H1 (cell line): Measurements from ENCODE around the gene GNAO1. TPM values are rescaled to one million over a fixed set of nuclear protein-coding genes. Genes with fewer than 3 reads are reported as not detected.

Experiments
- CTCF ChIA-PET: fragments of 300-600 bp; sonication (Branson Sonifier 250); formaldehyde crosslinking; loops from one replicate; lab custom pipeline; 2021; ENCODE audit not compliant: partially characterized antibody; lab: Charles Lee
- POLR2A ChIA-PET: fragments of 300-600 bp; sonication (Branson Sonifier 250); formaldehyde crosslinking; loops from one replicate; lab custom pipeline; 2021; ENCODE audit warnings: inconsistent platforms; ENCODE audit not compliant: partially characterized antibody; lab: Charles Lee
- DNase-seq, 2 experiments: peaks; one replicate each; pipeline versions ENCODE4 v3.0.0 to v3.0.0-alpha.2; 2010 to 2022; ENCODE audit warnings: low spot score in 2 of 2, low read depth in 1 of 2, mixed read lengths in 1 of 2
- FAIRE-seq: peaks from 2 replicates; lab custom pipeline; 2011; peaks lifted over from hg19 to GRCh38; lab: Jason Lieb, UNC
- H2AFZ ChIP-seq: 2 replicates; pipeline ENCODE4 v1.8.1; 2012; ENCODE audit warnings: low read length, inconsistent platforms
- H2AK5ac ChIP-seq: 2 replicates; pipeline ENCODE4 v1.6.1; 2013; ENCODE audit warnings: low read depth, low read length
- H2BK120ac ChIP-seq: replicated peaks from 2 replicates; pipeline ENCODE3; 2013; ENCODE audit warnings: low read depth, low read length, inconsistent platforms
- H2BK12ac ChIP-seq: 2 replicates; pipeline ENCODE4 v1.6.1; 2013; ENCODE audit warnings: low read depth, low read length
- H2BK15ac ChIP-seq: 2 replicates; pipeline ENCODE4 v1.6.1; 2013; ENCODE audit warnings: low read length
- H2BK20ac ChIP-seq: 2 replicates; pipeline ENCODE4 v1.6.1; 2013; ENCODE audit warnings: low read length
- H2BK5ac ChIP-seq: 2 replicates; pipeline ENCODE4 v1.6.1; 2013; ENCODE audit warnings: low read depth, low read length
- H3K14ac ChIP-seq: 2 replicates; pipeline ENCODE4 v1.6.1; 2013; ENCODE audit warnings: inconsistent platforms; ENCODE audit not compliant: insufficient read length
- H3K18ac ChIP-seq: 2 replicates; pipeline ENCODE4 v1.6.1; 2013; ENCODE audit warnings: low read length; ENCODE audit errors: extremely low read depth
- H3K23ac ChIP-seq: 2 replicates; pipeline ENCODE4 v1.6.1; 2013; ENCODE audit warnings: inconsistent platforms; ENCODE audit not compliant: insufficient read length
- H3K23me2 ChIP-seq: 2 replicates; pipeline ENCODE4 v1.6.1; 2013; ENCODE audit warnings: low read depth, low read length
- H3K27ac ChIP-seq: 2 replicates; pipeline ENCODE4 v1.6.1; 2011; ENCODE audit warnings: low read depth, low read length, inconsistent platforms
- H3K27me3 ChIP-seq, 4 experiments: replicated peaks in 1 of 4; 1 replicate in 1 of 4; 2 replicates in 3 of 4; pipeline versions ENCODE4 v1.6.1 to v1.8.1; 2011 to 2013; ENCODE audit warnings: low read length in 3 of 4, mild to moderate bottlenecking in 3 of 4, inconsistent platforms in 2 of 4, mixed read lengths in 2 of 4, moderate library complexity in 1 of 4; ENCODE audit not compliant: control insufficient read depth in 3 of 4, insufficient read depth in 3 of 4; ENCODE audit errors: extremely low read depth in 1 of 4
- H3K36me3 ChIP-seq, 4 experiments: 2 replicates each; pipeline versions ENCODE4 v1.6.1 to v1.8.1; 2011 to 2013; ENCODE audit warnings: mild to moderate bottlenecking in 4 of 4, low read length in 3 of 4, moderate library complexity in 2 of 4, control low read depth in 1 of 4, inconsistent platforms in 1 of 4; ENCODE audit not compliant: insufficient read depth in 4 of 4, control insufficient read depth in 2 of 4
- H3K4ac ChIP-seq: replicated peaks from 2 replicates; pipeline ENCODE3; 2013; ENCODE audit warnings: low read length, low read depth, mixed read lengths, inconsistent platforms; ENCODE audit not compliant: insufficient read length
- H3K4me1 ChIP-seq, 4 experiments: replicated peaks in 1 of 4; 1 replicate in 1 of 4; 2 replicates in 3 of 4; pipeline versions ENCODE4 v1.6.1 to v1.8.1; 2011 to 2013; ENCODE audit warnings: low read length in 3 of 4, inconsistent platforms in 2 of 4, mixed read lengths in 1 of 4; ENCODE audit not compliant: insufficient read depth in 4 of 4, control insufficient read depth in 3 of 4
- H3K4me2 ChIP-seq, 2 experiments: 2 replicates each; pipeline versions ENCODE4 v1.6.1 to v1.8.1; 2011 to 2013; ENCODE audit warnings: low read depth in 2 of 2, low read length in 2 of 2, control low read depth in 1 of 2, inconsistent platforms in 1 of 2, mild to moderate bottlenecking in 1 of 2; ENCODE audit not compliant: insufficient read depth in 1 of 2
- H3K4me3 ChIP-seq, 4 experiments: fragments of 200-600, 300-600 bp in 1 of 4; sonication (generic), shearing (Covaris generic), sonication (Bioruptor Twin) in 1 of 4; 2 replicates each; pipeline versions ENCODE4 v1.5.1 to v1.8.1; 2011 to 2016; ENCODE audit warnings: low read length in 4 of 4, low read depth in 3 of 4, control low read depth in 2 of 4, inconsistent platforms in 2 of 4, mild to moderate bottlenecking in 2 of 4, mixed read lengths in 1 of 4, moderate library complexity in 1 of 4; ENCODE audit not compliant: insufficient read depth in 2 of 4; ENCODE audit errors: extremely low read depth in 1 of 4
- H3K56ac ChIP-seq: replicated peaks from 2 replicates; pipeline ENCODE3; 2013; ENCODE audit warnings: low read depth, mild to moderate bottlenecking, mixed read lengths, low read length, inconsistent platforms; ENCODE audit not compliant: insufficient read length
- H3K79me1 ChIP-seq: 2 replicates; pipeline ENCODE4 v1.6.1; 2013; ENCODE audit warnings: low read depth, low read length, control low read depth
- H3K79me2 ChIP-seq, 2 experiments: 2 replicates each; pipeline versions ENCODE4 v1.6.1 to v1.8.1; 2012 to 2013; ENCODE audit warnings: low read length in 2 of 2, mild to moderate bottlenecking in 2 of 2, inconsistent platforms in 1 of 2; ENCODE audit not compliant: insufficient read depth in 2 of 2, control insufficient read depth in 1 of 2
- H3K9ac ChIP-seq, 4 experiments: replicated peaks in 1 of 4; 1 replicate in 1 of 4; 2 replicates in 3 of 4; pipeline versions ENCODE4 v1.6.1 to v1.8.1; 2011 to 2013; ENCODE audit warnings: low read depth in 3 of 4, low read length in 3 of 4, control low read depth in 2 of 4, mild to moderate bottlenecking in 2 of 4, moderate library complexity in 2 of 4, inconsistent platforms in 1 of 4; ENCODE audit errors: extremely low read depth in 1 of 4
- H3K9me3 ChIP-seq, 2 experiments: 2 replicates each; pipeline versions ENCODE4 v1.6.1 to v1.8.1; 2012 to 2013; ENCODE audit warnings: mild to moderate bottlenecking in 2 of 2, moderate library complexity in 2 of 2, control low read depth in 1 of 2, inconsistent platforms in 1 of 2, low read depth in 1 of 2, low read length in 1 of 2, mixed read lengths in 1 of 2; ENCODE audit not compliant: insufficient read depth in 2 of 2
- H4K20me1 ChIP-seq, 2 experiments: replicated peaks in 1 of 2; 2 replicates each; pipeline versions ENCODE3 to v1.8.1; 2011 to 2013; ENCODE audit warnings: inconsistent platforms in 2 of 2, low read length in 2 of 2, mild to moderate bottlenecking in 1 of 2; ENCODE audit not compliant: insufficient read depth in 2 of 2, control insufficient read depth in 1 of 2
- H4K5ac ChIP-seq: 2 replicates; pipeline ENCODE4 v1.6.1; 2013; ENCODE audit warnings: low read length, low read depth, mixed read lengths, inconsistent platforms; ENCODE audit not compliant: insufficient read length
- H4K8ac ChIP-seq: 2 replicates; pipeline ENCODE4 v1.8.0; 2013; ENCODE audit warnings: mild to moderate bottlenecking, moderate library complexity, low read length, inconsistent platforms; ENCODE audit not compliant: insufficient read depth; ENCODE audit errors: extremely low read depth
- H4K91ac ChIP-seq: replicated peaks from 2 replicates; pipeline ENCODE3; 2013; ENCODE audit warnings: low read length, mixed read lengths, inconsistent platforms; ENCODE audit not compliant: insufficient read length
- ASH2L ChIP-seq: fragments of 200-600, 300-600 bp; sonication (generic); IDR thresholded peaks from one replicate; pipeline ENCODE4 v1.7.1; 2017; ENCODE audit warnings: low read length
- BACH1 ChIP-seq: IDR thresholded peaks from 2 replicates; pipeline ENCODE4 v1.6.1; 2012; ENCODE audit warnings: low read length, improper control_type of control experiment
- CHD1 ChIP-seq: IDR thresholded peaks from 2 replicates; pipeline ENCODE4 v1.6.1; 2012; ENCODE audit warnings: low read depth, low read length, improper control_type of control experiment
- CTBP2 ChIP-seq: IDR thresholded peaks from 2 replicates; pipeline ENCODE4 v1.7.0; 2011; ENCODE audit warnings: borderline replicate concordance, mild to moderate bottlenecking, moderate library complexity, mixed read lengths, low read length; ENCODE audit not compliant: insufficient read depth, insufficient read length
- GABPA ChIP-seq: IDR thresholded peaks from 2 replicates; pipeline ENCODE4 v1.6.1; 2011; ENCODE audit warnings: mild to moderate bottlenecking, low read length, moderate library complexity, borderline replicate concordance; ENCODE audit not compliant: insufficient read depth
- GTF2F1 ChIP-seq: IDR thresholded peaks from 2 replicates; pipeline ENCODE4 v1.6.1; 2012; ENCODE audit warnings: low read depth, low read length, improper control_type of control experiment, borderline replicate concordance
- KDM5A ChIP-seq: fragments of 200-600 bp; IDR thresholded peaks from 2 replicates; pipeline ENCODE4 v1.7.1; 2012; ENCODE audit warnings: mild to moderate bottlenecking, low read length, inconsistent platforms, mixed read lengths
- NRF1 ChIP-seq: IDR thresholded peaks from 2 replicates; pipeline ENCODE4 v1.6.1; 2011; ENCODE audit warnings: mild to moderate bottlenecking, low read depth, low read length, improper control_type of control experiment
- RFX5 ChIP-seq: IDR thresholded peaks from 2 replicates; pipeline ENCODE4 v1.6.1; 2011; ENCODE audit warnings: low read depth, low read length, improper control_type of control experiment, borderline replicate concordance
- TBP ChIP-seq: IDR thresholded peaks from 2 replicates; pipeline ENCODE4 v1.6.1; 2011; ENCODE audit warnings: low read depth, low read length, improper control_type of control experiment
- TCF12 ChIP-seq: IDR thresholded peaks from 2 replicates; pipeline ENCODE4 v1.6.1; 2011; ENCODE audit warnings: low read depth, mild to moderate bottlenecking, low read length
- WGBS, 2 experiments: shearing (Covaris generic) in 1 of 2; methylation state at CpG; one replicate each; pipeline versions ENCODE4 v1.1.6 to v1.1.7; 2013 to 2015; ENCODE audit warnings: low lambda C conversion rate in 2 of 2, mixed read lengths in 2 of 2, inconsistent platforms in 1 of 2, low coverage in 1 of 2, missing lambda C conversion rate in 1 of 2; ENCODE audit not compliant: insufficient replicate concordance in 2 of 2, insufficient coverage in 1 of 2, insufficient read length in 1 of 2; ENCODE audit errors: extremely low coverage in 1 of 2, missing lambda C conversion rate in 1 of 2; 5-methylcytosine and 5-hydroxymethylcytosine counted together
- polyA plus RNA-seq, 7 experiments: library from polyadenylated mRNA; depleted of rRNA in 3 of 7; stranded (reverse) in 5 of 7; unstranded in 2 of 7; fragments of >200 nt in 5 of 7; fragments of 200-250 nt in 2 of 7; gene quantifications; 1 replicate in 5 of 7; 2 replicates in 1 of 7; 4 replicates in 1 of 7; pipeline versions ENCODE4 v1.2.1 to v1.2.3, GENCODE V29; 2011 to 2013; ENCODE audit warnings: missing spikeins in 2 of 7, mixed read lengths in 2 of 7
- total RNA-seq: library from RNA; stranded (reverse); fragmentation: NEBNext Ultra II Directional; extraction: Animal tissue kit (Norgen Biotek cat#: 25700); gene quantifications from 2 replicates; pipeline ENCODE4 v1.2.1, GENCODE V29; 2021

GNAO1 gene
- total and polyA plus RNA-seq, 2 of the 8 experiments (the other 6 are each of a cell fraction or from before 2014, with no cell fraction given) = 6.7 to 34.4 TPM

DNA sequence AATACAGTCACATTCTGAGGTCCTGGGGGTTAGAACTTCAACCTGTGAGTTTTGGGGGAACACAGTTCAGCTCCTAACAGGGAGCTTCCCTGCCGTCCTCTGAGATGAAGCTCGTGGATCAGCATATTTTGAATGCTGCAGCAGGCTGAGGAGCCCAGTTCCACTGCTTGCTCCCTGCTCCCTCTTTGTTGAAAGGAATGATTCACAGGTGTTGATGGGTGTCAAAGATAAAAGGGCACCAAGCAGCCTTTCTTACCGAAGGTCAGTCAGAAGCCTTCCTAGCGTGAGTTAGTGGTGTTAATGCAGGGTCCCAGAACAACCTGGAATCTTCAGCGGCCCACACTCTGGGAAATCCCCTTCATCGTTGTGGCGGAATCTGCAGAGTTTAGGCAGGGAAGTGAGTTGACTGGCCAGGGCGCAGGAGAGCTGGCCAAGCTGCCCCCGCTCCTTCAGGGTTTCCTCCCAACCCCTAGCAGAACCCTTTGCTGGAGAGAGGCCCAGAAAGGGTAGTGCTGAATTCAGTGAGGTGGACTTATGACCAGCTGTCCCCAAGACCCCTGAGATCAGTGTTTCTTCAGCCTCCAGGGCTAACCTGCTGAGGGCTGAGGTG lies 114.8 kb downstream of the GNAO1 start:
- Histone ChIP-seq H3K56ac (no peak overlapping the region), H2BK20ac (no peak overlapping the region), H3K4me3 (no peak overlapping the region), H4K91ac (no peak overlapping the region), H3K23me2 (no peaks in the 10 kb centered on the region), H4K8ac (no peak overlapping the region), H3K23ac (no peak overlapping the region), H2BK5ac (no peak overlapping the region), H3K14ac (no peak overlapping the region), H3K79me1 (no peaks in the 10 kb centered on the region), H2BK12ac (no peak overlapping the region), H2BK15ac (no peak overlapping the region), H4K20me1 (peaks cover 0 to 1% of the 10 kb centered on the region in 2 experiments), H2BK120ac (no peak overlapping the region), H3K18ac (0 out of 2 replicates have a peak overlapping the region, but pooled peaks have one; percentile 40), H3K36me3 (no peaks in the 10 kb centered on the region), H3K4ac (no peak overlapping the region), H2AK5ac (no peak overlapping the region), H2AFZ (no peak overlapping the region), H3K27me3 (no peaks in the 10 kb centered on the region), H4K5ac (no peak overlapping the region), H3K27ac (no peak overlapping the region), H3K4me2 (peak overlapping the region in 1 of 2 experiments; percentile 4; a peak in 1 of 4 replicates), H3K4me1 (peaks cover 3 to 6% (median 3%) of the 10 kb centered on the region in 4 experiments), H3K79me2 (no peaks in the 10 kb centered on the region), H3K9ac (no peak overlapping the region), H3K9me3 (no peaks in the 10 kb centered on the region)
- ChIA-PET POLR2A (interaction anchor here (0.8 to 1.5 kb wide), 3 partner anchors 12 to 60 kb away, joined by 3 to 5 read pairs (median 3); no protein-coding TSS in a partner anchor), CTCF (interaction anchor here (0.6 to 6.7 kb wide), 11 partner anchors 10 to 1492 kb away, joined by 3 to 43 read pairs (median 5); no protein-coding TSS in a partner anchor)
- 76% methylated on average over 9 of the region's 9 CpGs; no CpG with 5 or more reads in 1 of the 2 experiments for WGBS, 2 experiments
- DNase-seq = no peak
- FAIRE-seq = peak; percentile 78
- TF ChIP-seq NRF1 (no peak), CHD1 (no peak), TBP (no peak), GTF2F1 (no peak), KDM5A (no peak), BACH1 (no peak), GABPA (no peak), ASH2L (no peak), RFX5 (no peak), TCF12 (no peak), CTBP2 (no peak)
